GM08714 (cell line): ENCODE data around the gene HSPG2.
"Not testable (repeated sequence)": the region's sequence is repeated elsewhere in the genome, so short reads cannot be mapped to it uniquely, and the experiment has no call there.

Experiments
- H3K4me3 ChIP-seq: fragments of 200-500 bp; sonication (Bioruptor generic); 2 replicates; pipeline ENCODE4 v1.5.1; 2014; ENCODE audit warnings: mild to moderate bottlenecking, low read length, inconsistent platforms
- ZNF274 ChIP-seq: IDR thresholded peaks from 2 replicates; pipeline ENCODE4 v1.6.1; 2012; ENCODE audit warnings: mild to moderate bottlenecking, low read depth, low read length

The HSPG2 gene

GRCh38 chr1:21833392-21833976 is 103.6 kb downstream of the HSPG2 start:
- H3K4me3 ChIP-seq: no peak overlapping the region
- no peak for TF ChIP-seq ZNF274

- TF ChIP-seq ZNF274: no peak
- H3K4me3 ChIP-seq: no peak overlapping the region
Measured at GRCh38 chr1:21831454-21831970, 105.6 kb downstream of the HSPG2 start.

GRCh38 chr1:21830792-21831453 is 106.2 kb downstream of the HSPG2 start:
- no peak for TF ChIP-seq ZNF274

GRCh38 chr1:21829294-21829693 is 107.8 kb downstream of the HSPG2 start:
- no peak for TF ChIP-seq ZNF274
- no peak overlapping the region for H3K4me3 ChIP-seq

More at GRCh38 chr1:21830792-21831453, 106.2 kb downstream of the HSPG2 start:
- no peak overlapping the region for H3K4me3 ChIP-seq

GRCh38 chr1:21828506-21829210 is 108.5 kb downstream of the HSPG2 start:
- TF ChIP-seq ZNF274: no peak
- no peak overlapping the region for H3K4me3 ChIP-seq

GRCh38 chr1:21828075-21828474 is 109.0 kb downstream of the HSPG2 start:
- no peak for TF ChIP-seq ZNF274
- no peak overlapping the region for H3K4me3 ChIP-seq

- no peak overlapping the region for H3K4me3 ChIP-seq
- no peak for TF ChIP-seq ZNF274
Measured at GRCh38 chr1:21827141-21827679, 109.9 kb downstream of the HSPG2 start.

- H3K4me3 ChIP-seq: not testable (repeated sequence)
Measured at GRCh38 chr1:21826694-21827093, 110.4 kb downstream of the HSPG2 start.

- no peak for TF ChIP-seq ZNF274
Measured at GRCh38 chr1:21825393-21825792, 111.7 kb downstream of the HSPG2 start.

GRCh38 chr1:21824926-21825325 is 112.2 kb downstream of the HSPG2 start:
- no peak for TF ChIP-seq ZNF274
- no peak overlapping the region for H3K4me3 ChIP-seq

More at GRCh38 chr1:21825393-21825792, 111.7 kb downstream of the HSPG2 start:
- H3K4me3 ChIP-seq: no peak overlapping the region

GRCh38 chr1:21823980-21824702 is 113.0 kb downstream of the HSPG2 start:
- TF ChIP-seq ZNF274: no peak
- H3K4me3 ChIP-seq: no peak overlapping the region

- H3K4me3 ChIP-seq: no peak overlapping the region
- no peak for TF ChIP-seq ZNF274
Measured at GRCh38 chr1:21823206-21823979, 113.7 kb downstream of the HSPG2 start.

GRCh38 chr1:21822349-21822748 is 114.8 kb downstream of the HSPG2 start:
- no peak for TF ChIP-seq ZNF274
- no peak overlapping the region for H3K4me3 ChIP-seq
